K562 (cell line): ENCODE data around the gene ZNF138. TPM values are rescaled to one million over a fixed set of nuclear protein-coding genes. Genes with fewer than 3 reads are reported as not detected.

Experiments
- CHD2 ChIP-seq: IDR thresholded peaks from 2 replicates; pipeline ENCODE4 v1.6.1; 2011; ENCODE audit warnings: low read depth, low read length
- CREBBP ChIP-seq: IDR thresholded peaks from one replicate; pipeline ENCODE4 v1.6.1; 2012; ENCODE audit warnings: low read depth, mild to moderate bottlenecking, control low read depth, inconsistent platforms, low read length
- ESRRB ChIP-seq: fragments of 250-450 bp; sonication (Bioruptor Pico); IDR thresholded peaks from 2 replicates; pipeline ENCODE4 v1.5.0; 2020; ENCODE audit warnings: mild to moderate bottlenecking, moderate library complexity, borderline replicate concordance
- FOXA1 ChIP-seq: fragments of 450-650 bp; IDR thresholded peaks from 2 replicates; pipeline ENCODE4 v1.6.1; 2016; ENCODE audit warnings: mild to moderate bottlenecking, borderline replicate concordance
- GATAD2A ChIP-seq: fragments of 450-650 bp; IDR thresholded peaks from 2 replicates; pipeline ENCODE4 v1.6.1; 2017
- HINFP ChIP-seq: fragments of 450-650 bp; conservative IDR thresholded peaks from 2 replicates; pipeline ENCODE4 v1.6.1; 2016; ENCODE audit warnings: missing genetic modification characterization, low read depth, mild to moderate bottlenecking, control low read depth, missing compliant biosample characterization
- HNRNPH1 ChIP-seq: fragments of 200-400 bp; formaldehyde crosslinking; optimal IDR thresholded peaks from 2 replicates; pipeline ENCODE3; 2017; ENCODE audit warnings: low read depth, mild to moderate bottlenecking, low read length, moderate library complexity
- HSF4 ChIP-seq: fragments of 250-450 bp; sonication (Bioruptor Pico); IDR thresholded peaks from 2 replicates; pipeline ENCODE4 v2.1.2; 2022; ENCODE audit warnings: mild to moderate bottlenecking, moderate library complexity, borderline replicate concordance
- LCOR ChIP-seq: sonication (generic); formaldehyde crosslinking; IDR thresholded peaks from 2 replicates; pipeline ENCODE4 v1.8.0; 2022; ENCODE audit warnings: mild to moderate bottlenecking, missing genetic modification reagents
- LEF1 ChIP-seq: fragments of 450-650 bp; IDR thresholded peaks from 2 replicates; pipeline ENCODE4 v1.6.1; 2016; ENCODE audit warnings: mild to moderate bottlenecking
- MAZ ChIP-seq, 2 experiments: fragments of 450-650 bp in 1 of 2; sonication (generic) in 1 of 2; formaldehyde crosslinking; IDR thresholded peaks in 1 of 2; conservative IDR thresholded peaks in 1 of 2; 2 replicates each; pipeline versions ENCODE4 v1.4.0 to v1.5.0; 2020; ENCODE audit warnings: mild to moderate bottlenecking in 1 of 2, missing genetic modification reagents in 1 of 2
- MCM3 ChIP-seq: fragments of 450-650 bp; IDR thresholded peaks from 2 replicates; pipeline ENCODE4 v1.6.1; 2016
- POLR2B ChIP-seq: fragments of 450-650 bp; IDR thresholded peaks from 2 replicates; pipeline ENCODE4 v1.6.1; 2018; ENCODE audit warnings: low read depth; ENCODE audit not compliant: partially characterized antibody
- RFX1 ChIP-seq: fragments of 450-650 bp; IDR thresholded peaks from 2 replicates; pipeline ENCODE4 v1.6.1; 2016; ENCODE audit warnings: mild to moderate bottlenecking, moderate library complexity
- SAFB ChIP-seq: fragments of 200-400 bp; formaldehyde crosslinking; IDR thresholded peaks from 2 replicates; pipeline ENCODE4 v1.6.1; 2017; ENCODE audit warnings: low read depth, low read length, borderline replicate concordance
- SRSF1 ChIP-seq: fragments of 200-400 bp; formaldehyde crosslinking; IDR thresholded peaks from 2 replicates; pipeline ENCODE4 v1.6.1; 2017; ENCODE audit warnings: mild to moderate bottlenecking, low read depth, low read length, moderate library complexity
- TEAD2 ChIP-seq: fragments of 450-650 bp; IDR thresholded peaks from 2 replicates; pipeline ENCODE4 v1.6.1; 2016; ENCODE audit warnings: missing genetic modification characterization, control low read depth, missing compliant biosample characterization
- THRA ChIP-seq: fragments of 450-650 bp; IDR thresholded peaks from 2 replicates; pipeline ENCODE4 v1.6.1; 2017; ENCODE audit warnings: mild to moderate bottlenecking, moderate library complexity
- ZC3H8 ChIP-seq: fragments of 450-650 bp; IDR thresholded peaks from 2 replicates; pipeline ENCODE4 v1.6.1; 2017
- ZFP1 ChIP-seq: fragments of 450-650 bp; formaldehyde crosslinking; IDR thresholded peaks from 2 replicates; pipeline ENCODE4 v1.4.0; 2020; ENCODE audit warnings: mild to moderate bottlenecking, mixed read lengths
- ZFPM2 ChIP-seq: fragments of 250-450 bp; sonication (Bioruptor Pico); IDR thresholded peaks from 2 replicates; pipeline ENCODE4 v1.5.1; 2022; ENCODE audit warnings: mild to moderate bottlenecking
- ZNF263 ChIP-seq: sonication (generic); formaldehyde crosslinking; IDR thresholded peaks from 2 replicates; pipeline ENCODE4 v1.8.0; 2022; ENCODE audit warnings: mild to moderate bottlenecking, missing genetic modification reagents, borderline replicate concordance
- ZNF282 ChIP-seq: sonication (generic); formaldehyde crosslinking; IDR thresholded peaks from 2 replicates; pipeline ENCODE4 v1.8.1; 2023; ENCODE audit warnings: missing genetic modification reagents
- ZNF311 ChIP-seq: fragments of 250-450 bp; sonication (Bioruptor Pico); IDR thresholded peaks from 2 replicates; pipeline ENCODE4 v1.4.0; 2020; ENCODE audit warnings: mild to moderate bottlenecking, moderate library complexity
- ZNF431 ChIP-seq: sonication (generic); formaldehyde crosslinking; IDR thresholded peaks from 2 replicates; pipeline ENCODE4 v1.8.0; 2022; ENCODE audit warnings: mild to moderate bottlenecking, missing genetic modification reagents
- ZNF551 ChIP-seq: fragments of 250-450 bp; sonication (Bioruptor Pico); IDR thresholded peaks from 2 replicates; pipeline ENCODE4 v1.5.0; 2021; ENCODE audit warnings: mild to moderate bottlenecking, moderate library complexity
- ZNF668 ChIP-seq: fragments of 250-450 bp; sonication (Bioruptor Pico); IDR thresholded peaks from 2 replicates; pipeline ENCODE4 v1.8.0; 2022; ENCODE audit warnings: mild to moderate bottlenecking, inconsistent platforms
- ZNF699 ChIP-seq: fragments of 250-450 bp; sonication (Bioruptor Pico); IDR thresholded peaks from 2 replicates; pipeline ENCODE4 v1.8.0; 2021; ENCODE audit warnings: mild to moderate bottlenecking, moderate library complexity; ENCODE audit not compliant: insufficient replicate concordance
- polyA plus RNA-seq, 8 experiments: library from polyadenylated mRNA; depleted of rRNA in 4 of 8; stranded (reverse) in 5 of 8; unstranded in 3 of 8; fragments of >200 nt; fragmentation: Nextera tagmentation in 2 of 8; fragmentation: Illumina TruSeq in 1 of 8; extraction: Ambion mirVana in 2 of 8; extraction: Trizol in 1 of 8; gene quantifications; 2 replicates each; pipeline versions ENCODE4 v1.2.1 to v1.2.3, GENCODE V29; 2011 to 2014; ENCODE audit warnings: inconsistent platforms in 1 of 8, missing spikeins in 1 of 8
- total RNA-seq, 7 experiments: library from RNA; depleted of rRNA in 6 of 7; stranded (reverse); fragments of >200 nt in 6 of 7; fragmentation: Illumina TruSeq in 2 of 7; extraction: Trizol in 2 of 7; gene quantifications; 2 replicates each; pipeline versions ENCODE4 v1.2.1 to v1.2.3, GENCODE V29; 2011 to 2021; ENCODE audit warnings: low replicate concordance in 1 of 7
- TF ChIP-seq, protein P1 (sequence below): fragments of 250-450 bp; sonication (Bioruptor Pico); IDR thresholded peaks from 2 replicates; pipeline ENCODE4 v1.5.0; 2021

The ZNF138 gene
- total and polyA plus RNA-seq, 9 of the 15 experiments (the other 6 are each of a cell fraction or from before 2014, with no cell fraction given), result 14.6 to 34.9 (median 22.6) TPM

DNA sequence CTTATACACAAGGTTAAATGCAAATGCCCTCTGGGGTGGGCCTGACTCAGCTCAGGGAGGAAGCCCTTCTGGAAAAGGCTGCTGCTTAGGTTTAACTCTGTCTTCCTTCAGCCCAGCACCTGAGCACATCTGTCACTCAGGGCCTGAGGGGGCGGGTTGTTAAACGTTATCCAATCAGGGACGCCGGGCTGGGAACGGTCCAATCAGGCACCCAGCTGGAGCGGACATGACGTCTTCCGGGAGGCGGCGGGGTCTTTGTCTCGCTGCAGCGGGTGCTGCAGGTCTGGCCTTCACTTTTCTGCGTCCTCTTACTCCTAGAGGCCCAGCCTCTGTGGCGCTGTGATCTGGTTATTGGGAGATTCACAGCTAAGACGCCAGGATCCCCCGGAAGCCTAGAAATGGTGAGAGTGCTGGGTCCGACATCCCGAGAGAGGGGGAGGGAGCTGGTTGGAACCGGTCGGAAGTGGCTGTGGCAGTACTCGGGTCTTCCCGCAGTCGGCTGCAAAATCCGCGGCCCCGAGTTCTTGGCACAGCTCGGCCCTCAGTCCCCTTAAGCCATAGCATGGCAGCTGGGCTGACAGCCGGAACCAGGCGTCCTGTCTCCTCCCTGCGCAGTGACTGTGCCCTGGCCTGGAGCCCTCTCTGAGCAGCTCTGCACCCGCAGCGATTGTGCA, at the start of gene ZNF138 (continued):
- TF ChIP-seq HINFP (tag) (no peak), POLR2B (peak; percentile 86), MCM3 (no peak), FOXA1 (no peak), ZNF431 (CRISPR knock-in tag) (no peak), MAZ (CRISPR knock-in tag; conservative IDR thresholded peaks at IDR 0.05 in 1 of 2, IDR thresholded peaks at IDR 0.05 in 1 of 2) (peak in 1 of 2 experiments; percentile 61; a peak in 3 of 4 replicates), ZNF282 (CRISPR knock-in tag) (no peak), SAFB (no peak), ZNF668 (CRISPR knock-in tag) (no peak), ZNF311 (CRISPR knock-in tag) (no peak), ZNF263 (CRISPR knock-in tag) (peak; percentile 50; the same call in 1 of the 2 replicates), ZNF551 (no peak), THRA (no peak), RFX1 (no peak), ZC3H8 (no peak), ZFPM2 (no peak), ZNF699 (CRISPR knock-in tag) (no peak), ZFP1 (CRISPR knock-in tag) (no peak), HSF4 (CRISPR knock-in tag) (no peak), CHD2 (peak; percentile 87), GATAD2A (no peak), SRSF1 (no peak), LEF1 (peak; percentile 74), LCOR (0 out of 2 replicates have a peak, but pooled peaks have one; percentile 29), TEAD2 (no peak), CREBBP (no peak), ESRRB (CRISPR knock-in tag) (no peak), HNRNPH1 (no peak)
- TF ChIP-seq, protein P1, sequence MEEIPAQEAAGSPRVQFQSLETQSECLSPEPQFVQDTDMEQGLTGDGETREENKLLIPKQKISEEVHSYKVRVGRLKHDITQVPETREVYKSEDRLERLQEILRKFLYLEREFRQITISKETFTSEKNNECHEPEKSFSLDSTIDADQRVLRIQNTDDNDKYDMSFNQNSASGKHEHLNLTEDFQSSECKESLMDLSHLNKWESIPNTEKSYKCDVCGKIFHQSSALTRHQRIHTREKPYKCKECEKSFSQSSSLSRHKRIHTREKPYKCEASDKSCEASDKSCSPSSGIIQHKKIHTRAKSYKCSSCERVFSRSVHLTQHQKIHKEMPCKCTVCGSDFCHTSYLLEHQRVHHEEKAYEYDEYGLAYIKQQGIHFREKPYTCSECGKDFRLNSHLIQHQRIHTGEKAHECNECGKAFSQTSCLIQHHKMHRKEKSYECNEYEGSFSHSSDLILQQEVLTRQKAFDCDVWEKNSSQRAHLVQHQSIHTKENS (CRISPR knock-in tag), result no peak
